GM12878 (cell line): Measurements from ENCODE around the gene ANO2. TPM values are rescaled to one million over a fixed set of nuclear protein-coding genes. Genes with fewer than 3 reads are reported as not detected.

ENCODE experiments used
- ATAC-seq: fragments of 200-7000 bp; cut with Tn5 transposase; 3 replicates; pipeline ENCODE4 v1.9.1; 2020; ENCODE audit warnings: mild to moderate bottlenecking, moderate library complexity
- BruUV-seq: library from RNA; stranded (reverse); fragments of 400-500 nt; replicated peaks from 2 replicates; lab custom pipeline; 2021; lab: Mats Ljungman, UMichigan
- CTCF ChIA-PET: fragments of 300-600 bp; sonication (Branson Sonifier 250); formaldehyde crosslinking; extraction: SDS; loops from one replicate; lab custom pipeline; 2021; ENCODE audit warnings: inconsistent platforms; lab: Yijun Ruan, JAX
- POLR2A ChIA-PET: fragments of 350-600 bp; formaldehyde crosslinking; extraction: SDS; loops from one replicate; lab custom pipeline; 2021; ENCODE audit warnings: inconsistent platforms; lab: Charles Lee
- RAD21 ChIA-PET: fragments of 300-600 bp; sonication (Branson Sonifier 250); formaldehyde crosslinking; loops from one replicate; lab custom pipeline; 2023; ENCODE audit warnings: antibody characterized with exemption; ENCODE audit not compliant: unreplicated experiment; lab: Charles Lee
- SMC1A ChIA-PET: fragments of 300-600 bp; sonication (Branson Sonifier 250); formaldehyde crosslinking; loops from one replicate; lab custom pipeline; 2023; ENCODE audit not compliant: unreplicated experiment, uncharacterized antibody; lab: Charles Lee
- DNase-seq: peaks from one replicate; pipeline ENCODE4 v3.0.0-alpha.2; 2011; ENCODE audit warnings: low read depth, low spot score
- FAIRE-seq: peaks from 3 replicates; lab custom pipeline; 2011; peaks lifted over from hg19 to GRCh38; lab: Jason Lieb, UNC
- H2AFZ ChIP-seq: 2 replicates; pipeline ENCODE4 v1.6.0; 2011; ENCODE audit warnings: low read depth, low read length, control low read depth; ENCODE audit not compliant: control insufficient read depth
- H3K27ac ChIP-seq: 2 replicates; pipeline ENCODE4 v1.5.1; 2011; ENCODE audit warnings: control low read depth; ENCODE audit not compliant: control insufficient read depth, insufficient read depth
- H3K27me3 ChIP-seq, 2 experiments: replicated peaks in 1 of 2; 2 replicates each; pipeline versions ENCODE4 v1.6.0 to v1.6.1; 2011; ENCODE audit warnings: low read length in 1 of 2; ENCODE audit not compliant: control insufficient read depth in 2 of 2, insufficient read depth in 2 of 2
- H3K36me3 ChIP-seq, 2 experiments: 2 replicates each; pipeline ENCODE4 v1.5.1; 2011; ENCODE audit warnings: low read length in 1 of 2; ENCODE audit not compliant: control insufficient read depth in 2 of 2, insufficient read depth in 2 of 2
- H3K4me1 ChIP-seq: 2 replicates; pipeline ENCODE4 v1.6.1; 2011; ENCODE audit warnings: mild to moderate bottlenecking, low read length, moderate library complexity, mixed read lengths; ENCODE audit not compliant: control insufficient read depth, insufficient read depth
- H3K4me2 ChIP-seq: 2 replicates; pipeline ENCODE4 v1.6.0; 2011; ENCODE audit warnings: control low read depth; ENCODE audit not compliant: control insufficient read depth, insufficient read depth
- H3K4me3 ChIP-seq: fragments of 200-600 bp; sonication (generic); 2 replicates; pipeline ENCODE4 v1.5.1; 2016
- H3K79me2 ChIP-seq: 2 replicates; pipeline ENCODE4 v1.6.0; 2011; ENCODE audit warnings: low read length; ENCODE audit not compliant: control insufficient read depth, insufficient read depth
- H3K9ac ChIP-seq: 2 replicates; pipeline ENCODE4 v1.8.0; 2011; ENCODE audit warnings: low read length, control low read depth, mixed read lengths; ENCODE audit not compliant: control insufficient read depth, insufficient read depth
- H3K9me3 ChIP-seq: replicated peaks from 3 replicates; pipeline ENCODE4 v1.5.1; 2011; ENCODE audit warnings: mild to moderate bottlenecking, low read length; ENCODE audit not compliant: control insufficient read depth, insufficient read depth
- H4K20me1 ChIP-seq: 2 replicates; pipeline ENCODE4 v1.6.0; 2011; ENCODE audit not compliant: control insufficient read depth, insufficient read depth
- BHLHE40 ChIP-seq, 2 experiments: fragments of 450-650 bp in 1 of 2; IDR thresholded peaks; 2 replicates each; pipeline ENCODE4 v1.6.1; 2011 to 2017; ENCODE audit warnings: low read depth in 2 of 2, borderline replicate concordance in 1 of 2, improper control_type of control experiment in 1 of 2, low read length in 1 of 2, mild to moderate bottlenecking in 1 of 2
- EZH2 ChIP-seq: IDR thresholded peaks from 2 replicates; pipeline ENCODE4 v1.6.1; 2012; ENCODE audit warnings: low read depth, mild to moderate bottlenecking, control low read depth, inconsistent platforms, low read length, borderline replicate concordance; ENCODE audit not compliant: control insufficient read depth
- GABPA ChIP-seq: IDR thresholded peaks from 2 replicates; pipeline ENCODE4 v1.6.1; 2014; ENCODE audit warnings: antibody characterized with exemption, low read depth, mild to moderate bottlenecking, inconsistent platforms
- MEF2A ChIP-seq: IDR thresholded peaks from 2 replicates; pipeline ENCODE4 v1.6.1; 2011; ENCODE audit warnings: low read depth, mild to moderate bottlenecking, low read length, moderate library complexity; ENCODE audit not compliant: insufficient read depth
- MTA2 ChIP-seq: fragments of 450-650 bp; IDR thresholded peaks from 2 replicates; pipeline ENCODE4 v1.6.1; 2016; ENCODE audit warnings: low read depth, mild to moderate bottlenecking, moderate library complexity
- MYC ChIP-seq: IDR thresholded peaks from 2 replicates; pipeline ENCODE4 v1.6.1; 2011; ENCODE audit warnings: mild to moderate bottlenecking, low read length, moderate library complexity, inconsistent platforms; ENCODE audit not compliant: insufficient read depth, insufficient replicate concordance, insufficient read length, severe bottlenecking
- NFIC ChIP-seq: IDR thresholded peaks from 2 replicates; pipeline ENCODE4 v1.6.1; 2012; ENCODE audit warnings: low read depth, mild to moderate bottlenecking, inconsistent platforms, low read length, moderate library complexity
- RB1 ChIP-seq: fragments of 450-650 bp; formaldehyde crosslinking; IDR thresholded peaks from 2 replicates; pipeline ENCODE4 v1.6.1; 2017; ENCODE audit warnings: mild to moderate bottlenecking, borderline replicate concordance
- SMAD1 ChIP-seq: fragments of 450-650 bp; IDR thresholded peaks from 2 replicates; pipeline ENCODE4 v1.6.1; 2018; ENCODE audit warnings: mild to moderate bottlenecking, low read depth; ENCODE audit not compliant: partially characterized antibody
- SREBF2 ChIP-seq: IDR thresholded peaks from 2 replicates; pipeline ENCODE4 v1.6.1; 2012; ENCODE audit warnings: mild to moderate bottlenecking, low read length
- TCF12 ChIP-seq: IDR thresholded peaks from 2 replicates; pipeline ENCODE4 v1.6.1; 2011; ENCODE audit warnings: low read depth, mild to moderate bottlenecking, low read length
- YY1 ChIP-seq: IDR thresholded peaks from 2 replicates; pipeline ENCODE4 v1.6.1; 2011; ENCODE audit warnings: low read depth, mild to moderate bottlenecking, low read length
- WGBS: methylation state at CpG from one replicate; pipeline ENCODE4 v1.1.6; 2016; ENCODE audit warnings: low lambda C conversion rate; ENCODE audit not compliant: insufficient replicate concordance, insufficient coverage; ENCODE audit errors: missing lambda C conversion rate; 5-methylcytosine and 5-hydroxymethylcytosine counted together
- in situ Hi-C: fragments of 300-500 bp; cut with MboI; formaldehyde crosslinking; loops from 9 replicates; pipeline ENCODE4 v1.14.3; 2018; ENCODE audit warnings: mixed read lengths
- intact Hi-C: fragments of 100-400 bp; cut with micrococcal nuclease; formaldehyde crosslinking; loops from one replicate; pipeline ENCODE4 v1.14.2; 2022; ENCODE audit not compliant: unreplicated experiment
- polyA plus RNA-seq, 11 experiments: library from polyadenylated mRNA; depleted of rRNA in 4 of 11; unstranded in 6 of 11; stranded (reverse) in 5 of 11; fragments of >200 nt; fragmentation: Nextera tagmentation in 4 of 11; fragmentation: Illumina TruSeq in 1 of 11; extraction: Ambion mirVana in 4 of 11; extraction: Trizol in 1 of 11; gene quantifications; 1 replicate in 1 of 11; 2 replicates in 10 of 11; pipeline versions ENCODE4 v1.2.1 to v1.2.3, GENCODE V29; 2011 to 2016; ENCODE audit warnings: inconsistent platforms in 2 of 11, missing spikeins in 2 of 11, low read depth in 1 of 11
- total RNA-seq, 4 experiments: library from RNA; depleted of rRNA in 3 of 4; stranded (reverse); fragments of >200 nt in 3 of 4; fragmentation: Illumina TruSeq in 1 of 4; extraction: Trizol in 1 of 4; gene quantifications; 2 replicates each; pipeline versions ENCODE4 v1.2.1 to v1.2.3, GENCODE V29; 2013 to 2021
- TF ChIP-seq, protein P1 (sequence below): fragments of 450-650 bp; IDR thresholded peaks from 2 replicates; pipeline ENCODE4 v1.6.1; 2017; ENCODE audit warnings: borderline replicate concordance
- TF ChIP-seq, protein P2 (sequence below): IDR thresholded peaks from 2 replicates; pipeline ENCODE4 v1.6.1; 2012; ENCODE audit warnings: improper control_type of control experiment, low read depth, low read length; ENCODE audit not compliant: insufficient replicate concordance

Gene ANO2
- total and polyA plus RNA-seq, 10 of the 15 experiments (the other 5 are each of a cell fraction or from before 2014, with no cell fraction given), result not detected

- ChIA-PET POLR2A (no interaction called here), RAD21 (no interaction called here)
- intact Hi-C loops, result no loop called here
- TF ChIP-seq MEF2A (no peak), BHLHE40 (IDR thresholded peaks at IDR 0.05; ENCODE audit: borderline replicate concordance in 1 of 2, low read depth in 2 of 2, low read length in 1 of 2) (no peak), RB1 (no peak), YY1 (no peak), EZH2 (no peak), MYC (no peak), GABPA (no peak), NFIC (no peak), SMAD1 (no peak), MTA2 (no peak), SREBF2 (no peak), TCF12 (no peak)
- TF ChIP-seq, protein P1, sequence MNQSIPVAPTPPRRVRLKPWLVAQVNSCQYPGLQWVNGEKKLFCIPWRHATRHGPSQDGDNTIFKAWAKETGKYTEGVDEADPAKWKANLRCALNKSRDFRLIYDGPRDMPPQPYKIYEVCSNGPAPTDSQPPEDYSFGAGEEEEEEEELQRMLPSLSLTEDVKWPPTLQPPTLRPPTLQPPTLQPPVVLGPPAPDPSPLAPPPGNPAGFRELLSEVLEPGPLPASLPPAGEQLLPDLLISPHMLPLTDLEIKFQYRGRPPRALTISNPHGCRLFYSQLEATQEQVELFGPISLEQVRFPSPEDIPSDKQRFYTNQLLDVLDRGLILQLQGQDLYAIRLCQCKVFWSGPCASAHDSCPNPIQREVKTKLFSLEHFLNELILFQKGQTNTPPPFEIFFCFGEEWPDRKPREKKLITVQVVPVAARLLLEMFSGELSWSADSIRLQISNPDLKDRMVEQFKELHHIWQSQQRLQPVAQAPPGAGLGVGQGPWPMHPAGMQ, result no peak
- TF ChIP-seq, protein P2, sequence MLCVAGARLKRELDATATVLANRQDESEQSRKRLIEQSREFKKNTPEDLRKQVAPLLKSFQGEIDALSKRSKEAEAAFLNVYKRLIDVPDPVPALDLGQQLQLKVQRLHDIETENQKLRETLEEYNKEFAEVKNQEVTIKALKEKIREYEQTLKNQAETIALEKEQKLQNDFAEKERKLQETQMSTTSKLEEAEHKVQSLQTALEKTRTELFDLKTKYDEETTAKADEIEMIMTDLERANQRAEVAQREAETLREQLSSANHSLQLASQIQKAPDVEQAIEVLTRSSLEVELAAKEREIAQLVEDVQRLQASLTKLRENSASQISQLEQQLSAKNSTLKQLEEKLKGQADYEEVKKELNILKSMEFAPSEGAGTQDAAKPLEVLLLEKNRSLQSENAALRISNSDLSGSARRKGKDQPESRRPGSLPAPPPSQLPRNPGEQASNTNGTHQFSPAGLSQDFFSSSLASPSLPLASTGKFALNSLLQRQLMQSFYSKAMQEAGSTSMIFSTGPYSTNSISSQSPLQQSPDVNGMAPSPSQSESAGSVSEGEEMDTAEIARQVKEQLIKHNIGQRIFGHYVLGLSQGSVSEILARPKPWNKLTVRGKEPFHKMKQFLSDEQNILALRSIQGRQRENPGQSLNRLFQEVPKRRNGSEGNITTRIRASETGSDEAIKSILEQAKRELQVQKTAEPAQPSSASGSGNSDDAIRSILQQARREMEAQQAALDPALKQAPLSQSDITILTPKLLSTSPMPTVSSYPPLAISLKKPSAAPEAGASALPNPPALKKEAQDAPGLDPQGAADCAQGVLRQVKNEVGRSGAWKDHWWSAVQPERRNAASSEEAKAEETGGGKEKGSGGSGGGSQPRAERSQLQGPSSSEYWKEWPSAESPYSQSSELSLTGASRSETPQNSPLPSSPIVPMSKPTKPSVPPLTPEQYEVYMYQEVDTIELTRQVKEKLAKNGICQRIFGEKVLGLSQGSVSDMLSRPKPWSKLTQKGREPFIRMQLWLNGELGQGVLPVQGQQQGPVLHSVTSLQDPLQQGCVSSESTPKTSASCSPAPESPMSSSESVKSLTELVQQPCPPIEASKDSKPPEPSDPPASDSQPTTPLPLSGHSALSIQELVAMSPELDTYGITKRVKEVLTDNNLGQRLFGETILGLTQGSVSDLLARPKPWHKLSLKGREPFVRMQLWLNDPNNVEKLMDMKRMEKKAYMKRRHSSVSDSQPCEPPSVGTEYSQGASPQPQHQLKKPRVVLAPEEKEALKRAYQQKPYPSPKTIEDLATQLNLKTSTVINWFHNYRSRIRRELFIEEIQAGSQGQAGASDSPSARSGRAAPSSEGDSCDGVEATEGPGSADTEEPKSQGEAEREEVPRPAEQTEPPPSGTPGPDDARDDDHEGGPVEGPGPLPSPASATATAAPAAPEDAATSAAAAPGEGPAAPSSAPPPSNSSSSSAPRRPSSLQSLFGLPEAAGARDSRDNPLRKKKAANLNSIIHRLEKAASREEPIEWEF, result no peak
- TF ChIP-seq, all 136 proteins: peak for 0
- in situ Hi-C loops, result no loop called here
- BruUV-seq, result no TSS peak
- Histone ChIP-seq H3K4me1 (no peaks in the 10 kb centered on the region), H3K79me2 (no peaks in the 10 kb centered on the region), H3K4me2 (no peak overlapping the region), H3K4me3 (no peak overlapping the region), H3K36me3 (no peaks in the 10 kb centered on the region), H4K20me1 (no peaks in the 10 kb centered on the region), H3K27me3 (peaks cover 11 to 16% of the 10 kb centered on the region in 2 experiments), H3K9ac (no peak overlapping the region), H3K9me3 (no peaks in the 10 kb centered on the region), H2AFZ (no peak overlapping the region), H3K27ac (no peak overlapping the region)
- ATAC-seq (no peak), DNase-seq (no peak), FAIRE-seq (no peak)
- CTCF ChIA-PET, result no interaction called here
- SMC1A ChIA-PET, result no interaction called here
- 48% methylated on average over 8 of the region's 8 CpGs for WGBS
Measured at GRCh38 chr12:5944053-5944452, 1.0 kb downstream of the ANO2 start.
